NB4 (cell line): ENCODE measurements around the gene MBLAC2.

ENCODE experiments used
- CTCF ChIP-seq: IDR thresholded peaks from one replicate; pipeline ENCODE4 v1.5.1; 2012; ENCODE audit warnings: low read depth, low read length
- POLR2A ChIP-seq: IDR thresholded peaks from 2 replicates; pipeline ENCODE4 v1.6.1; 2011; ENCODE audit warnings: mild to moderate bottlenecking; ENCODE audit not compliant: insufficient read length; ENCODE audit errors: extremely low read depth

GRCh38 chr5:90474235-90475107 is at the start of gene MBLAC2, which contains the start of gene POLR3G:
- TF ChIP-seq CTCF (no peak), POLR2A (peak; percentile 83)
